Hematopoietic multipotent progenitor cell treated with erythropoietin and hydrocortisone succinate and interleukin-3 and kit ligand, for 4 days (in vitro differentiated cells): Measurements from ENCODE around the gene CARD10.
"Not testable (repeated sequence)": the region's sequence is repeated elsewhere in the genome, so short reads cannot be mapped to it uniquely, and the experiment has no call there.

ENCODE experiments used
- DNase-seq: peaks from one replicate; pipeline ENCODE4 v3.0.0-alpha.2; 2015

The CARD10 gene

DNA sequence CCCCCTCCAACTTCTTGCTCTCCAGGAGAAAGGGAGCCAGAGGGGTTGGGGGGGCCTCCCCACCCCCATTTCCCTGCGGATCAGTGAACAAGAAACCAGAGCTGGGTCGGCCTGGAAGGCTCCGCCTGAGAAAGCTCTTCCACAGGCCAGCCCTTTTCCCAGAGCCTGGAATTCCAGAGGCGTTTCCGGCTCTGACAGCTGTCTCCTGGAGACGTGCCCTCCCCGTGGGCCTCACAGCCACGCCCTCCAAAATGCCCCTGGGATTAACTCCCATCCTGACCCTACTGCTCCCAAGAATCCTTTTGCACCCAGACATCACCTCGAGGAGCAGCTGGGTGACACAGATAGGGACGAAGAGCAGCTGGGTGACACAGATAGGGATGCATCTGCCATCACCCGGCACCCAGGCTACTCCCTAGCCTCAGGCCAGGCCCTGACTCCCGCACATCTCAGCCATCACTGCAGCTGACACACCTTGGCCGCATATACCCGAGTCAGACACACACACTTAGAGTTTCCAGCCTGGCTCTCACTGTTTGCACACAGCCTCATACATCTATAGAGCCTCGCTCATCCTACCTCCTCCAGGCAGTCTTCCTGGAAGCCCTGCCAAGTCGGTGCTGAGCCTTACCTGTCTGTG is 33.4 kb upstream of the CARD10 start:
- peak; percentile 26 for DNase-seq

DNA sequence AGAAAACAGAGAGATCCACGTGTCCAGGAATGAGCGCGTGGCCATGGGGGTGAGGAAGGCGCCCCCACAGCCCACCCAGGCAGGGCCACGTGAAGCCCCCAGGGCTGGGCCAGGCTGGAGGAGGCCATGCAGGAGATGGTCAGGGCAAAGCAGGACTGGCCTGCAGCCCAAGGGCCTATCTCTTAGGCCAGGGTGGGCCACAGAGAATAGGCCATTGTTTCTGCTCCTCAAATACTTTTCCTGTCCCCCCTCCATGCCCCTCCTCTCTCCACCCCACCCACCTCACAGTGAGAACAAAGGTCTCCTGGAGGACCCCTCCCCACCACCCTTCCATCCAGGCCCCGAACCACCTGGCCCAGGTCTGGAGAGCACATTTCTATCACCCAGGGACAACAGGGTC is 32.8 kb upstream of the CARD10 start:
- DNase-seq, result no peak

GRCh38 chr22:37550921-37551320 is 31.7 kb upstream of the CARD10 start:
- DNase-seq, result not testable (repeated sequence)

- no peak for DNase-seq
These were observed 30.5 kb upstream of the CARD10 start for GRCh38 chr22:37549704-37550059.

- DNase-seq, result no peak
These were observed 28.1 kb upstream of the CARD10 start for GRCh38 chr22:37547251-37547741.

GRCh38 chr22:37546437-37547250 is 27.4 kb upstream of the CARD10 start:
- DNase-seq, result no peak

- DNase-seq, result no peak
These were observed 26.7 kb upstream of the CARD10 start for GRCh38 chr22:37545703-37546436.

GRCh38 chr22:37544955-37545702 is 25.9 kb upstream of the CARD10 start:
- peak; percentile 74 for DNase-seq

DNA sequence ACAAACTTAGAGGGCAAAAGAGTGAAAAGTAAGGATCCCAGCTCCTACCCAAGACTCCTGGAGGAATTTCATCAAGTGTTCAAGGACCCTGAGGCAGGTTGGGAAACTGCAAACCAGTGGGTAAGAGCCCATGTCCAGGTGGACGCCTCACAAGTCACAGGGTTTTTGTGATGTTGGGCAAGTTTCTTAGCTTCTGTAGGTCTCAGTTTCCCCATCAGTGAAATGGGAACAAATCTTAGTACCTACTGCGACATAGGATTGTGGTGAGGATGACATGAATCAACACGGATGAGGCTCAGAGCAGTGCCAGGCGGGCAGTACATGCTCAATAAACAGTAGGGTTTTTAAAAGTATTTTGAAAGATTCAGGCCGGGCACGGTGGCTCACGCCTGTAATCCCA is 23.7 kb upstream of the CARD10 start:
- no peak for DNase-seq

DNA sequence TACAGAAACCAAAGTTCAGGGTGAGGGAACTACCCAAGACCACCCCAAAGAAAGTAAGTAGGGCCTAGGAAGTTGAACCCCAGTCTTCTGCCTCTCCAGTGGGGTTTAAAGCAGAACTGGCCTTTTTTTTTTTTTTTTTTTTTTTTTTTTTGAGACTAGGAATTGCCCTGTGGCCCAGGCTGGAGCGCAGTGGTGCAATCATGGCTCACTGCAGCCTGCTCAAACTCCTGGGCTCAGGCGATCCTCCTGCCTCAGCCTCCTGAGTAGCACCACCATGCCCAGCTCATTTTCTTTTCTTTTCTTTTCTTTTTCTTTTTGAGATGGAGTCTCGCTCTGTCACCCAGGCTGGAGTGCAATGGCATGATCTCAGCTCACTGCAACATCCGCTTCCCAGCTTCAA is 23.2 kb upstream of the CARD10 start:
- DNase-seq, result not testable (repeated sequence)

DNA sequence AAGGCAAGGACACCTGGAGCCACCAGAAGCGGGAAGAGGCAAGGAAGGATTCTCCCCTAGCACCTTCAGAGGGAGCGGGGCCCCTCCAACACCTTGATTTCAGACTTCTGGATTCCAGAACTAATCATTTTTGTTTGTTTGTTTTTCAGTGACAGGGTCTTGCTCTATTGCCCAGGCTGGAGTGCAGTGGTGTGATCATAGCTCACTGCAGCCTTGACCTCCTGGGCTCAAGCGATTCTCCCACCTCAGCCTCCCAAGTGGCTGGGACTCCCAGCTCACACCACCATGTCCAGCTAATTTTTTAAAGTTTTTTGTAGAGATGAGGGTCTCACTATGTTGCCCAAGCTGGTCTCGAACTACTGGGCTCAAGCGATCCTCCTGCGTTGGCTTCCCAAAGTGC is 20.6 kb upstream of the CARD10 start:
- DNase-seq, result not testable (repeated sequence)

DNA sequence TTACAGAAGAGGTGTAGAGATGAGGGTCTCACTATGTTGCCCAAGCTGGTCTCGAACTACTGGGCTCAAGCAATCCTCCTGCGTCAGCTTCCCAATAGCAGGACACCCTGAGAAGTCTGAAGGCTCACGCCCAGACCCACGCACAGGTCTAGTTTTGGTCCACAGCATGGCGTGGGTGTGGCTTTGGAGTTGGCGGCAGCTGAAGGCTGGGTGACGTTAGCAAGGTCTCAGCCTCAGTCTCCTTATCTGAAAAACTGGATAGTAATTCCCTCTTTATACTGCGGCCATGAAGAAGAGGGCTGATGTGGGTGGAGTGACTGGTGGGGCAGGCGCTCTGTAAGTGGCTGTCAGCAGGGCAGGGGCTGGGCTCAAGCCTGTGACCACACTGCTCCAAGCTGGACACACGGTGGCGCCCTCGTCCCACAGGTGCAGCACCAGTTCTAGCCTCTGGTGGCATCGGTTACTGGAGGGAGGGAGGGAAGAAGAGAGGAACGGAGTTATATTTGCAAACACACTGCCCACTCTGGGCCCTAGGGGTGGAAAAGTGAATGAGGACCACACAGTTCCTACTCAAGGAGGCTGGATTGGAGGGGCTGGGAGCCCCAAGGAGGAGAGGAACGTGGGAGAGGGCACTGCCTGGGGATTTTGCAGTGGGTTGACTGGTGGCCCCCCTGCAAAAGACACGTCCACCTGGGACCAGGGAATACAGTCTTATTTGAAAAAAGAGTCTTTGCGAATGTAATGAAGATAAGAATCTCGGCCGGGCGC is 19.6 kb upstream of the CARD10 start:
- peak; percentile 97 for DNase-seq

DNA sequence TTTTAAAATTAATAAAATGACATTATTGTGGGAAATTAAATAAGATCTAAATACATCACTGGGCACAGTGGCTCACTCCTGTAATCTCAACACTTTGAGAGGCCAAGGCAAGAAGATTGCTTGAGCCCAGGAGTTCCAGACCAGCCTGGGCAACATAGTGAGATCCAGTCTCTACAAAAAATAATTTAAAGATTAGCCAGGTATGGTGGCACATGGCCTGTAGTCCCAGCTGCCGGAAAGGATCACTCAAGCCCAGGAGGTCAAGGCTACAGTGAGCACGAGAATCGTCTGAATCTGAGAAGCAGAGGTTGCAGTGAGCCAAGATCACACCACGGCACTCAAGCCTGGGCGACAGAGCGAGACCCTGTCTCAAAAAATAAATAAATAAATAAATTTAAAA is 15.9 kb upstream of the CARD10 start:
- no peak for DNase-seq

DNA sequence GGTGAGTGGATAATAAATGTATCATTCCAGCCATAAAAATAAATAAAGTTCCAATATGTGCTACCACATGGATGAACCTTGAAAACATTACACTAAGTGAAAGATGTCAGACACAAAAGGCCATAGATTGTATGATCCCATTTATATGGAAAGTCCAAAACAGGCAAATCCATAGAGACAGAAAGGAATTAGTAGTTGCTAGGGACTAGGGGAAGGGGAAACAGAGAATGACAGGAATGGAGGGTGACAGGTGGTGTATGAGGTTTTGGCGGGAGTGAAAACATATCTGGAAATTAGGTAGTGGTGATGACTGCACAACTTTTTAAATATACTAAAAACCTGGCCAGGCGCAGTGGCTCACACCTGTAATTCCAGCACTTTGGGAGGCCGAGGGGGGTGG is 15.2 kb upstream of the CARD10 start:
- DNase-seq, result no peak

- peak; percentile 90 for DNase-seq
These were observed 14.8 kb upstream of the CARD10 start for GRCh38 chr22:37533995-37534394.

DNA sequence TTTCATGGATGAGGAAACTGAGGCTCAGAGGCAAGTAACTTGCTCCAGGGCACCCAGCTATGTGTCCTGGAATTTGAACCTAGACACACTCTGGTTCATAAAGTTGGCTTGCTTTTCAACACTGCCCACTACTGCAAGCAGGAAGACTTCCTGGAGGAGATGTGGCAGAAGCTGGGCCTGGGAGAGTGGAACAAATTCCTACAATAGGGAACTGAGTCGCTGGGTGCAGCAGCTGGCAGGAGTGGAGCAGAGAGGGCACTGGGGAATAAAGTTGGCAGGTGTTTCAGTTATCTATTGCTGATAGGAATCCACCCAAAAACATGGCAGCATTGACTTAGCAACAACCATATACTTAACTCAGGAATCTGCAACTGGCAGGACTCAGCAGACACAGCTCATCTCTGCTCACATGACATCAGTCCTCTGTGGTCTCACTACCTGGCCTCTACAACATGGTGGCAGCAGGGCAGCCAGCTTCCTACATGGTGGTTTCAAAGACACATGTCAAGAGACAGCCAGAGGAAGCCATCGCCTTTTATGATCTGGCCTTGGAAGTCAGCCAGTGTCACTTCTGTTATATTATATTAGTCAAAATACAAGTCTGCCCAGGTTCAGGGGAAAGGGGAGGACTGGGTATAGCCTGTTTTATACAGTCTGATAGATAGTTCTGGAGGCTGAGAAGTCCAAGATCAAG is 10.6 kb upstream of the CARD10 start:
- DNase-seq, result peak; percentile 74

DNA sequence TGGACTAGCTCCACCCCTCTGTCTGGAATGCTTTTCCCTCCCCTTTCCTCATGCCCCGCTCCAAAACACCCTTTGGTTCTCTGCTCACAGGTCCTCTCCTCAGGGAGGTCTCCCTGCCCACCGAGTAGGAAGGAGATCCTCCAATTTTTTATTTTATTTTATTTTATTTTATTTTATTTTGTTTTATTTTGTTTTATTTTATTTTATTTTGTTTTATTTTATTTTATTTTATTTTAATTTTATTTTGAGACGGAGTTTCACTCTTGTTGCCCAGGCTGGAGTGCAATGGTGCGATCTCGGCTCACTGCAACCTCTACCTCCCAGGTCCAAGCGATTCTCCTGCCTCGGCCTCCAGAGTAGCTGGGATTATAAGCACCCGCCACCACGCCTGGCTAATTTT is 8.7 kb upstream of the CARD10 start:
- DNase-seq, result not testable (repeated sequence)

DNA sequence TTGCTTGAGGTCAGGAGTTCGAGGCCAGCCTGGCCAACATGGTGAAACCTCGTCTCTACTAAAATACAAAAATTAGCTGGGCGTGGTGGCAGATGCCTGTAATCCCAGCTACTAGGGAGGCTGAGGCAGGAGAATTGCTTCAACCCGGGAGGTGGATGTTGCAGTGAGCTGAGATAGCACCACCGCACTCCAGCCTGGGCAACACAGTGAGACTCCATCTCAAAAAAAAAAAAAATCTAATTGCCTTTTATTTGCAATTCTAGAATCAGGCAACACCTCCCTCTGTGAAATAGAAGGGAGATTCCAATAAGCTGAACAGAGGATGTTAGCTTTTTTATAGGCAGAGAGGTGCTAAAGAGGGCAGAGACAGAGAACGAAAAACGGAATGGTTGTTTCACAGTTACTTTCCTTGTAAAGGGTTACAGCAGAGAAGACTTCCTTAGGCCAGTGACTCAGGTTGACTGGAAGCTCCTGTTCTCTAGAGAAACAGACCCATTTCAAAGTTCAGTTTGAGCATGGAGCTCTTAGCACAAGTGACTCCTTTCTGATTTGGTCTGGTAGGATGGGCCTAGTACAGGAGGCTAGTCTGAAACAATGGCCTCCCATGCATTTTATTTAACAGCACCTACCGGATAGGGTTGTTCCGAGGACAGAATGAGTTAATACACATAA is 8.0 kb upstream of the CARD10 start:
- DNase-seq, result not testable (repeated sequence)

DNA sequence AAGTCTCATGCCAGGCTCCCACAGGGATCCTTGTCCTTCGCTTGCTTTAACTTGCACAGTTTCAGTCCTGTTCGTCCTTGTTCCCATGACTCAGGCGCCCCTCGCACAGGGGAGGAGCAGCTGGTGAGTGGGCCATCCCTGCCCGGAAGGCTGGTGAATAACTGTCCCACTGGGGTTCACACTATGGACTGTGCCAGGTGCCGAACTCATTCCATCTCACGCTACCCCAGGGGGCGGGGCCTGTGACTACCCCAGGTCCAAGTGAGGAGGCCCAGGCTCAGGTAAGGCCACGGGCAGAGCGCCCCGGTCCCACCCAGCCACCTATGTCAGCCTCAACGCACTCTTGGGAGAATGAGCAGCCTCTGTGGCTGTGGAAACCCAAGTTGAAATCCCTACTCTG is 7.2 kb upstream of the CARD10 start:
- DNase-seq, result no peak

DNA sequence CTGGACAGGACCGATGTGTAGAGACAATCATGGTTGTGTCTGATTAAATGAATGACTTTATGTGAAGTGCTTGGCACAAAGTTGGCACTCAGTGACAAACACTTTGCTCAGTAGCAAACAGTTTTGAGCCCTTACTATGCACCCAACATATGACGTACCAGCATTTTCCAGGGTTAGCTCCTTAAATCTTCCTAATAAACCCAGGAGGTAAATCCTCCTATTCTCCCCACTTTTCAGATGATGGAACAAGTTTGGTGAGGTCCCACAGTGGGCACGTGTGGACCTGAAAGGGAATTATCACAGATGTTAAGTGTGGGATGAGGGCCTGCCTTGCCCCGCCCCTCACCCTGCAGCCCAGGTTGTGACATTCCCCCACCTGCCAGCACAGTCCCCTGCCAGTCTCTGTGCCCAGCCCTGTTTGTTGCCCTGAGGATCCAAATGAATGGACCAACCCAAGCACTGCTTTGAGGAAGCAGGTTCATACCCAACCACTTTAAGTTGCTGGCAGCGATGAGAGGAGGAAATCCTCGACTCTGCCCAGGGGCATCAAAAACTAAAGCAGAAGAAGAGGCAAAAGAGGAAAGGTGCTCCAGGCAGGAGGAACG is 6.6 kb upstream of the CARD10 start:
- no peak for DNase-seq
